Body of pancreas (tissue), 4 donors: ENCODE measurements around the gene SPOUT1. TPM values are rescaled to one million over a fixed set of nuclear protein-coding genes. Genes with fewer than 3 reads are reported as not detected.

Experiments
- ATAC-seq: fragments of 150-250 bp; one replicate; pipeline ENCODE4 v1.9.1; 2016
- DNase-seq, 4 donors: peaks; one replicate each; pipeline ENCODE4 v3.0.0-alpha.2; 2019
- H3K27ac ChIP-seq, 4 donors: fragments of 200-600 bp; sonication (generic); 1 replicate in 3 of 4; 2 replicates in 1 of 4; pipeline versions ENCODE4 v1.5.1 to v1.6.1; 2016 to 2019; ENCODE audit warnings: mild to moderate bottlenecking in 1 of 4, mixed read lengths in 1 of 4, moderate library complexity in 1 of 4
- H3K27me3 ChIP-seq, 2 donors: fragments of 200-600 bp; sonication (generic); one replicate each; pipeline ENCODE4 v1.6.0; 2016; ENCODE audit warnings: mild to moderate bottlenecking in 1 of 2
- H3K36me3 ChIP-seq, 2 donors: fragments of 200-600 bp; sonication (generic); replicated peaks in 1 of 2; 2 replicates each; pipeline ENCODE4 v1.5.1; 2016; ENCODE audit warnings: low read depth in 2 of 2; ENCODE audit not compliant: insufficient read depth in 1 of 2
- H3K4me1 ChIP-seq: fragments of 200-600 bp; sonication (generic); one replicate; pipeline ENCODE4 v1.6.0; 2016
- H3K4me3 ChIP-seq, 2 donors: fragments of 200-600 bp; sonication (generic); 1 replicate in 1 of 2; 2 replicates in 1 of 2; pipeline ENCODE4 v1.5.1; 2016 to 2019
- H3K9me3 ChIP-seq, 3 donors: fragments of 200-600 bp; sonication (generic); 1 replicate in 2 of 3; 2 replicates in 1 of 3; pipeline ENCODE4 v1.5.1; 2016
- CTCF ChIP-seq, 7 experiments: fragments of 450-650 bp in 4 of 7; fragments of 200-600 bp in 3 of 7; sonication (generic) in 3 of 7; IDR thresholded peaks; one replicate each; pipeline ENCODE4 v1.5.1; 2016 to 2019; ENCODE audit warnings: antibody characterized with exemption in 7 of 7
- POLR2A ChIP-seq, 3 donors: fragments of 450-650 bp; IDR thresholded peaks; one replicate each; pipeline ENCODE4 v1.6.1; 2016; ENCODE audit warnings: antibody characterized with exemption in 3 of 3, mild to moderate bottlenecking in 2 of 3
- WGBS, 2 donors: methylation state at CpG; one replicate each; pipeline ENCODE4 v1.1.5; 2017; 5-methylcytosine and 5-hydroxymethylcytosine counted together
- intact Hi-C: fragments of 100-400 bp; cut with DNase I; formaldehyde crosslinking; loops from one replicate; pipeline ENCODE4 v1.15.1; 2023
- total RNA-seq, 2 donors: library from RNA; depleted of rRNA; stranded (reverse); fragments of >200 nt; gene quantifications; one replicate each; pipeline ENCODE4 v1.1.0, GENCODE V29; 2016

The SPOUT1 gene
- total RNA-seq, 2 donors from 2014 or later: 16.2 to 16.3 TPM

- Histone ChIP-seq H3K36me3 (peaks cover 0 to 16% of the 10 kb centered on the region in 2 donors), H3K4me1 (peaks cover 21% of the 10 kb centered on the region), H3K27me3 (no peaks in the 10 kb centered on the region), H3K27ac (no peak overlapping the region), H3K4me3 (no peak overlapping the region), H3K9me3 (no peaks in the 10 kb centered on the region)
- TF ChIP-seq CTCF (IDR thresholded peaks at IDR 0.05) (no peak), POLR2A (IDR thresholded peaks at IDR 0.05) (no peak)
- ATAC-seq (no peak), DNase-seq (no peak)
- WGBS, 2 donors: 84 to 87% methylated on average over 5 to 7 of the region's 7 CpGs
- intact Hi-C loops: loop anchor here (10.0 kb wide), 1 partner anchor 90 kb away; no protein-coding TSS in a partner anchor
Observed at GRCh38 chr9:128824911-128825310, 4.7 kb downstream of the SPOUT1 start.

- WGBS, 2 donors: 65 to 71% methylated on average over 4 to 11 of the region's 12 CpGs
- ATAC-seq: no peak
- TF ChIP-seq POLR2A (IDR thresholded peaks at IDR 0.05) (no peak), CTCF (IDR thresholded peaks at IDR 0.05) (no peak)
- intact Hi-C loops: loop anchor here (10.0 kb wide), 1 partner anchor 89 kb away; no protein-coding TSS in a partner anchor
- Histone ChIP-seq H3K4me3 (no peak overlapping the region), H3K9me3 (no peaks in the 10 kb centered on the region), H3K27me3 (no peaks in the 10 kb centered on the region), H3K36me3 (peaks cover 0 to 16% of the 10 kb centered on the region in 2 donors), H3K4me1 (peaks cover 26% of the 10 kb centered on the region), H3K27ac (no peak overlapping the region)
- no peak for DNase-seq
Observed at GRCh38 chr9:128823903-128824406, 5.6 kb downstream of the SPOUT1 start.

- H3K9me3 ChIP-seq: no peaks in the 10 kb centered on the region
- TF ChIP-seq POLR2A (IDR thresholded peaks at IDR 0.05): no peak
- no peak for TF ChIP-seq CTCF (IDR thresholded peaks at IDR 0.05)
- ATAC-seq (no peak), DNase-seq (no peak)
- no peak overlapping the region for H3K27ac ChIP-seq
- peaks cover 0 to 16% of the 10 kb centered on the region in 2 donors for H3K36me3 ChIP-seq
- no peak overlapping the region for H3K4me3 ChIP-seq
- no peaks in the 10 kb centered on the region for H3K27me3 ChIP-seq
- intact Hi-C loops: loop anchor here (10.0 kb wide), 1 partner anchor 89 kb away; no protein-coding TSS in a partner anchor
- 83 to 89% methylated on average over 2 to 18 of the region's 19 CpGs for WGBS, 2 donors
- peaks cover 23% of the 10 kb centered on the region for H3K4me1 ChIP-seq
Observed at GRCh38 chr9:128823362-128823902, 6.2 kb downstream of the SPOUT1 start.

- H3K27me3 ChIP-seq: no peaks in the 10 kb centered on the region
- no peak overlapping the region for H3K27ac ChIP-seq
- no peak for TF ChIP-seq CTCF (IDR thresholded peaks at IDR 0.05)
- no peak for TF ChIP-seq POLR2A (IDR thresholded peaks at IDR 0.05)
- no peak overlapping the region for H3K4me3 ChIP-seq
- no peaks in the 10 kb centered on the region for H3K9me3 ChIP-seq
- intact Hi-C loops: loop anchor here (10.0 kb wide), 1 partner anchor 88 kb away; no protein-coding TSS in a partner anchor
- 79 to 89% methylated on average over 14 to 22 of the region's 22 CpGs for WGBS, 2 donors
- H3K4me1 ChIP-seq: peaks cover 18% of the 10 kb centered on the region
- peaks cover 0 to 16% of the 10 kb centered on the region in 2 donors for H3K36me3 ChIP-seq
- ATAC-seq: no peak
- DNase-seq: no peak
Observed at GRCh38 chr9:128822407-128823042, 7.1 kb downstream of the SPOUT1 start.
